Glutamatergic neuron (in vitro differentiated cells): ENCODE measurements around the gene CCDC88B. TPM values are rescaled to one million over a fixed set of nuclear protein-coding genes. Genes with fewer than 3 reads are reported as not detected.

Experiments
- DNase-seq: peaks from one replicate; pipeline ENCODE4 v3.0.0; 2022
- H3K27ac Mint-ChIP-seq: one replicate; pipeline ENCODE4 v1.8.0; 2020; ENCODE audit warnings: mild to moderate bottlenecking, mixed read lengths, inconsistent platforms; ENCODE audit not compliant: unreplicated experiment
- H3K27me3 Mint-ChIP-seq: one replicate; pipeline ENCODE4 v1.8.0; 2020; ENCODE audit warnings: mild to moderate bottlenecking, moderate library complexity, mixed read lengths, inconsistent platforms; ENCODE audit not compliant: unreplicated experiment
- H3K36me3 Mint-ChIP-seq: one replicate; pipeline ENCODE4 v1.8.0; 2020; ENCODE audit warnings: mild to moderate bottlenecking, mixed read lengths, inconsistent platforms; ENCODE audit not compliant: unreplicated experiment
- H3K4me1 Mint-ChIP-seq: one replicate; pipeline ENCODE4 v1.8.0; 2020; ENCODE audit warnings: mild to moderate bottlenecking, low read depth, mixed read lengths, inconsistent platforms; ENCODE audit not compliant: unreplicated experiment
- H3K4me3 Mint-ChIP-seq: one replicate; pipeline ENCODE4 v1.8.0; 2020; ENCODE audit warnings: mild to moderate bottlenecking, mixed read lengths, inconsistent platforms; ENCODE audit not compliant: unreplicated experiment
- H3K9me3 Mint-ChIP-seq: one replicate; pipeline ENCODE4 v1.8.0; 2020; ENCODE audit warnings: mild to moderate bottlenecking, moderate library complexity, mixed read lengths, inconsistent platforms; ENCODE audit not compliant: unreplicated experiment
- CTCF ChIP-seq: fragments of 200-600 bp; sonication (generic); IDR thresholded peaks from one replicate; pipeline ENCODE4 v1.5.0; 2021; ENCODE audit not compliant: partially characterized antibody, unreplicated experiment
- total RNA-seq: library from RNA; stranded (reverse); fragmentation: NEBNext Ultra II Directional; extraction: Animal tissue kit (Norgen Biotek cat#: 25700); gene quantifications from one replicate; pipeline ENCODE4 v1.2.1, GENCODE V29; 2021; ENCODE audit not compliant: unreplicated experiment

CCDC88B gene
- total RNA-seq, 1 donor from 2014 or later = 83.6 TPM

- peaks cover 12% of the 10 kb centered on the region for H3K27me3 Mint-ChIP-seq
- H3K36me3 Mint-ChIP-seq = peaks cover 4% of the 10 kb centered on the region
- peak; percentile 94 for DNase-seq
- H3K9me3 Mint-ChIP-seq = peaks cover 20% of the 10 kb centered on the region
- peak overlapping the region; percentile 82 for H3K27ac Mint-ChIP-seq
- peak overlapping the region; percentile 81 for H3K4me3 Mint-ChIP-seq
- TF ChIP-seq CTCF = peak; percentile 24
- peaks cover 18% of the 10 kb centered on the region for H3K4me1 Mint-ChIP-seq
Observed at GRCh38 chr11:64341851-64342791, 2.1 kb downstream of the CCDC88B start.

GRCh38 chr11:64342869-64343745 is 3.1 kb downstream of the CCDC88B start:
- TF ChIP-seq CTCF = no peak
- Mint-ChIP-seq H3K9me3 (peaks cover 19% of the 10 kb centered on the region), H3K4me1 (peaks cover 19% of the 10 kb centered on the region), H3K27ac (peak overlapping the region; percentile 82), H3K36me3 (peaks cover 4% of the 10 kb centered on the region), H3K4me3 (peak overlapping the region; percentile 64), H3K27me3 (peaks cover 14% of the 10 kb centered on the region)
- no peak for DNase-seq

GRCh38 chr11:64343767-64344559 is 4.0 kb downstream of the CCDC88B start:
- Mint-ChIP-seq H3K27me3 (peaks cover 11% of the 10 kb centered on the region), H3K9me3 (peaks cover 17% of the 10 kb centered on the region), H3K36me3 (peaks cover 4% of the 10 kb centered on the region), H3K4me3 (no peak overlapping the region), H3K27ac (no peak overlapping the region), H3K4me1 (peaks cover 14% of the 10 kb centered on the region)
- peak; percentile 61 for TF ChIP-seq CTCF
- DNase-seq = peak; percentile 76

- no peak overlapping the region for H3K4me3 Mint-ChIP-seq
- H3K9me3 Mint-ChIP-seq = peaks cover 16% of the 10 kb centered on the region
- no peak for DNase-seq
- no peak for TF ChIP-seq CTCF
- no peaks in the 10 kb centered on the region for H3K36me3 Mint-ChIP-seq
- no peak overlapping the region for H3K27ac Mint-ChIP-seq
- peaks cover 10% of the 10 kb centered on the region for H3K4me1 Mint-ChIP-seq
- H3K27me3 Mint-ChIP-seq = peaks cover 11% of the 10 kb centered on the region
Observed at GRCh38 chr11:64344787-64345186, 4.8 kb downstream of the CCDC88B start.
